ENCODE measurements around the gene TMEM132C.

The TMEM132C gene

DNA sequence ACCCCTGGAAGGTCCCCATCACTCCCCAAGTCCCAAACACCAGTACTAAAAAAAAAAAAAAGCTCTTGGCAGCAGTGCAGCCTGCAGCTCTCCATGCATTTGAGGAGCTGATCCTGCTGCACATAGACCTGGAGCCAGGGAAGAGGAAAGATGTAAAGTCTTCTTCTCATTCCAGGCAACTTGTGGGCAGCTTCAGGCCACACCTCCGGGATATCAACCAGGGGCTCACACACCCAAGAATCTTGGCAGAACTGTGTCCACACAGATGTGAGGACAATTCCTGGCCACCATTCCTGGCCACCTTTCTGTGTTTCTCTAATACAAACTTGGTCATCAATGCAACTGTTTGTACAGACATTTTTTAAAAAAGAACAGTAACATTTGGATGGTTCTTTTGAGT is 72.7 kb downstream of the TMEM132C start:
- no peak for DNase-seq

DNA sequence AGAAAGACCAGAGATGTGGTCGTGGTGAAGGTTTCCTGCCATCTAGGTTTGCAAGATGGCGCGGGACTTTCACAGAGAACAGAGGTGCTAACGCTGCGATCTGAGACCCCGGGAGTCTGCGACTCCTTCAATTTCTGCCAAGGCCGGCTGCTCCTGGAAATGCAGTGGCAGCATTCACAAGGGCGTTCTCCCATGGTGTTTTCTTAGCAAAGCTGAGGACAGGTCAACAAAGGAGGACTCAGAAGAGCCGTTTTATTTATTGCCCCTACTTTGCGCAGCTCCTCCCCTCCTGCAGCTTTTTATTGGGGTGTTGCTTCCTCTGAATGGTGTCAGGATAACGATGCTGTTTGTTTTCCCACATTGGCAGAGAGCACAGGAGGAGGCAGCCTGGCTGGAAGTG is 86.3 kb downstream of the TMEM132C start:
- no peak for DNase-seq

DNA sequence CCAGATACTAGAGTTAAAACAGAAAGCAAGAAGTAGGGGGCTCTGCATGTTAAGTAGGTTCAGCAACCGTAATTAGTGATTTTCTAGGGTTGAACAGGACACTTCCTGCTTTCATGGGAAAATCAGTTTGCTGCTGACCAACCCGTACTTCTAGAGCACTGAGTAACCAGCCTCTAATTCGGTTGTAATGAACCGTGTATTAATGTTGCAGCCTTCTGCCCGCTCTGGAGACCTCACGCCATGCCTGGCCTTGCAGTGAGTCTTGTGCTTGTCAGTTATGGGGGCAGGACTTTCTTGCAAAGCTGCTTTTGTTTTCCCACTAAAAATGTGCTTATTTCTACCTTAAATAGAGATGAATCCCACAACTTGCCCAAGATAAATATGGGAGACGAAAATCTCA is 89.6 kb downstream of the TMEM132C start:
- DNase-seq = no peak

DNA sequence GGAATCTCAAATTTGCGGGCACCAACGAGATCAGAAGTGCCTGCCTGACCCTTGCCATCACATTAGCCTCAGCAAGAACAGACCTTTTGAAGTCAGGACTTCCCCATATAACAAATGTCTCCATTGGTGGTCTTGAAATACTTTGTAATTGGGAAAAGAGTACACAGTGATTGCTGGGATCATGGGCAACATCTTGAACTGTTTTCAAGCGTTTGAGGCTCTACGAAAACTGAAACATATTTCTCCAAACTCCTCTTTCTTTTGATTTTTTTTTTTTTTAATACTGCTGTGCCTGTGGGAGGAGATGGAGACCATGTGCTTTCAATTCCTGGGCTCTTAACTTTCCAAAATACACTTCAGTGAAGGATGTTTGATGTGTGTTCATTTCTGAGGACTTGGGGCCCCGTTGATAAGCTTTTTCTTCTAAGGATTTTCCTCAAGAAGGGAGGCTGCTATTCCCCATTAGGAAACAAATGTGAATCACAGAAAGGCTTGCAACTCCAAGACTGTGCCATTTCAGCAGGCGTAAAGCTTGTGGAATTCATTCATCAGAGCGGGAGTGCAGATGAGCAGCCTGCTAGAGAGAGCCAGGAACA is 94.5 kb downstream of the TMEM132C start:
- DNase-seq = no peak

DNA sequence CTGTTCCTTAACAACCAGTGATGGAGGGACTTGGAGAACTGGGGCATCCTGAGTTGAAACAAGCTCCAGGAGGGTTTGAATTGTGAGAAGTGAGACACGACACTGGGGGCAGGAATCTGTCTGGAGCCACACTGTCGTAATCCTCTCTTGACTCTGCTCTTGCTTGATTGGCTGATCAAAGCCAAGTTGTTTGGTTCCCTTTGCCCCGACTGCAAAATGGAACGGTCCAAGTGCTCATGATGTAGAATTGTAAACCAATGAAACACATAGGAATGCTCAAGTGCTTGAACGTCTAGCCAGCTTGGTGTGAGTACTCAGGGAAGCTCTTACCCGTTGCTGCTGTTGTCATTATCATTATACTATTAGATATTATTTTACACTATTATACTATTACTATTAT is 98.1 kb downstream of the TMEM132C start:
- no peak for DNase-seq

DNA sequence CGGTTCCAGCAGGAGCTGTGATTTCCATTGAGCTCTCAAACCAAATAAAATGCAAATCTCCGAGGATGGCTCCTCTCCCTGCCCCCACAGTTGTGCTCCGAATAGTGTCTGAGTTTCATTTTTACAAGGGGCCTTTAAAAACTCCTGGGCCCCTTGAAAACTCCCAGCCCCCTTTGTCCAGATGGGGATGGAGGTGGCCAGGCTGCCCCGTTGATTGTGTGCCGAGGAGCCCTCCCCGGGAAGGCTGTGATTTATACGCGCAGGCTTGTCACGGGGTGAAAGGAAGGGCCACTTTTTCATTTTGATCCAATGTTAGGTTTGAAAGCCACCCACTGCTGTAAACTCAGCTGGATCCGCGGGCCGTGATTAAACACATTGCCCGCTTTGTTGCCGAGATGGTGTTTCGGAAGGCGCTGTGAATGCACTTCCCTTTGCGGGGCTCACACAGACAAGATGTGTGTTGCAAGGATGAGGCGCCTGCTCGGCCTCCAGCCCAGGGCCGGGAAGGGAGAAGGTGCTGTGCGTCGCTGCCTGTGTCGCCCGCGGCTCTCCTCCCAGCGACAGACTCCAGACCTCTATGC is 98.8 kb downstream of the TMEM132C start:
- no peak for DNase-seq

DNA sequence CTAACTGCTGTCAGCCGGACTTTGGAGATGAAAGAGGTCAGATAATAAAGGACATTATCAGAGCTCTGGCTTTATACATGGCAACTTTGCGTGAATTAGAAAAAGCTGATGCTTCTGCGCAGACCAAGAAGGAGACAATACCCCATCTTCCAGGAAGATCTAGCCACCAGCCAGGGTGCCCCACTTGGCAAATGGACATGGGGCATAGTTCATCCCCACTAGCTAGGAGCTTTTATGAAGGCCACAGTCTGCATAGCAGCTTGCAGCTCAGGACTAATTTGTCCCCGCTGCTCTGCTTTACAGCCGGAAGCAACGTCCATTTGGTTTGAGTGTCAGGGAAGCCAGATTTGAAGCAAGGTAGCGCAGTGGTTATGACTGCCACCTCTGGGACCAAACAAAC is 101.0 kb downstream of the TMEM132C start:
- DNase-seq = no peak

DNA sequence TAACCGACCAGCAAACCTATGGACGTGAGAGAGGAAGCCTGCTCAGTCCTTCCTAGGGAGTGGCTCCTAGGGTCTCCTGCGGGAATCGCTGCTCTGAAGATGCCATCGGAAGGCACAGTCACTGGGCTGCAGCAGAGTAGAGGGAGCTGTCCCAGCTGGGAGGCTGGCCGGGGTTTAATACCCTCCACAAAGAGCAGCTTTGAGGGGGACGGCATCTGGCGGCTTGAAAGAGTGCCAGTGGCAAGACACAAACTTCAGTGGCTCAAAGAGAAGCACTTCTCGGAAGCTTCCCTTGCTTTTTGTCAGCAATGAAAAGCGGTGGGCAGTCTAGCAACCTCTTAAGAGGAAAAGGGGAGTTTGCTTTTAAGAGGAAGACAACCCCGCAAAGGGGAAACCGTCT is 114.6 kb downstream of the TMEM132C start:
- no peak for DNase-seq

DNA sequence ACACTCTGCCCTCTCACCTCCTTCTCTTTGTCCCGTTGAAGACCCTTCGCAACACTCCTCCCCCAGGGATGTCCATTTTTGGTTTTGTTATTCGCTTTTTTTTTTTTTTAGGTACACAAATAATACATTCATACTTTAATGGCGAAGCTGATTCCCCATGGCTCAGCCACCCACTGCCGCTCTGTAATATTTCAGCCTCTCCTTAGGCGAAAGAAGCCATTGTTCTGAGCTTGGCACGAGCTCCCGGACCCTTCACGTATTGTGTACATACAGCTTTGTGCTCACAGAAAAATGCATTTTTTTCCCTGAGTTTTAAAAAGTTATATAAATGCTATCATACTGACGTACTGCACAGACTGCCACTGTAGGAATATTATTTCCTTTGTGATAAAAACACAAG is 115.0 kb downstream of the TMEM132C start:
- no peak for DNase-seq

DNA sequence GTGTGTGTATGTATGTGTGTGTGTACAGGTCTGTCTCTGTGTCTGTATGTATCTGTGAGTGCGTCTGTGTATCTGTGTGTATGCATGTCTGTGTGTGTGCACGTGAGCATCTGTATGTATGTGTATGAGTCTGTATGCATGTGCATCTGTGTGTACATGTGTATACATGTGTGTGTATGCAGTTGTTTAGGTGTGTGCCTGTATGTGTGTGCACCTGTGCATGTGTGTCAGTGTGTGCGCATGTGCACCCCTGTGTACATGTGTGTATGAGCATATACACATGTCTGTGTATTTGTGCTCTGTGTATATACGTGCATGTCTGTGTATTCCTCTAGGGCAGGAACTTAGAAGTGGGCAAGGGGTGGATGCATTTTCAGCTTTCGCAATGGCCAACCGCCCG is 116.0 kb downstream of the TMEM132C start:
- no peak for DNase-seq

DNA sequence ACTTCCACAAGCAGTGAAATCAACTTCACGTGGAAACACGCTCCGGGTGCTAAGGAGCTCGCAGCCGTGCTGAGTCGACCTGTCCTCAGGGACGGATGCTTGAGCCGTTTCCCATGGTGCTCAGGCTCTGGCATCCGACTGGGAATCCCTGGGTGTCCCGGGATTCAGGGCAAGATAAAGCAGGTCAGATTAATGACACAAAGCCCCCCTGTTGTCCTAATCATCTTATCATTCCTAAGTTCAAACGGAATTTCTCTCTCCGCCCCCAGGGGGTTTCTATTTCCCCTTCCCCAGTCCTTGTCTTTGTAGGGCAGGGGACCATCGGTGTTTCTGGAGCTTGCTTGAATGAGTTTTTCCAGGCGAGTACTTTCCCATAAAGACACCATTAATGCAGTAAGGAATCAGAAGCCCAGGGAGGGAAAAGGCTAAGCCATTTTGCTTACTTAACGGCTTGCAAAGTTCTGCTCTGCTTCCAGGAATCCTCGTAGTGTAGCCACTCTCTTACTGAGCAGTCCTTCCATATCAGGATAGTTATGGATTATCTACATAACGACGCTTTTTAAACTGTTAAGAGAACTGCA is 116.5 kb downstream of the TMEM132C start:
- no peak for DNase-seq

DNA sequence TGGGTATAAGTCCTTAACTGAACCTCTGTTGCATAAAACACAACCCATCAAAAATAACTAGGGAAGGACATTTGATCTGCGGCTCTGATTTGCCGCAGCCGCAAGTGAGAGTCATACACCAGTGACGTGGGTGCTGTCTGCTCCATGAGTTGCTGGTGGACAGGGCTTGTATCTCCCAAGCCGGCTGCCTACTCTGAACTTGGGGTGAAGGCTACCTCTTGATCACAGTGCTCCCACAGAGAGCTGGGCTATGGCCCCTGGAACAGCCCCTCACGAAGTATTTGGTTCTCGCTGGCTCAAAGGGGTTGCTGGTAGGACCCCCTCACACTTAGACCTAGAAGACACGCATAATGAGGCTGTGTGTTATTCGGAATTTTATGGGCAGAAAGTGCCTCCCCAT is 118.8 kb downstream of the TMEM132C start:
- no peak for DNase-seq

DNA sequence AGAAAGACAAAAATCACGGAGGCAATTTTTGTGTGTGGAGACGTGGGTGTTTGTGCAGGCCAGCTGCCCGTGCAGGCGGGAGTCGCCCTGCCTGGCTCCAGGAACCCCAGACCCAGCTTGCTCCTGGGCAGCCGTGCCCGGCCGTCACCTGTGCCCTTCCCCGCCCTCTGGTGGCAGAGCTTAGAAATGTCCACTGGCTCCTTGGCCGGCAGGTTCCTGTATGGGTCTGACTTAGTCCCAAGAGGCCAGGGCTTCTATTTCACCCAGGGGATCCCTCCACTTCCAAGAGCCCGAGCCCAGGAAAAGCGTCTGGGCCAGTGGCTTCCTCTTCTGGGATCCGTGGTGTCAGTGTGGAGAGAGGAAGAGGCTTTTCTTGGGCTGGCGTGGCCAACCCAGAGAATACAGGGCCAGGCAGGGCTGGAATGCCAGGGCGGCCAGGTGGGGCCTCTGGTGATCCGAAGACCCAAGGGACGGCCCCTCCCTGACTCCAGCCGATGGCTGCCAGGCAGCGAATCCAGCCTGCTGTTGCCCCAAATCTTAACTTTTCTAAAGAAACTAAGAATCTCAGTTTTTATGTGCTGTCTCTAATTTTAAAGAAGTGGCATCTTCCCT is 120.9 kb downstream of the TMEM132C start:
- no peak for DNase-seq

DNA sequence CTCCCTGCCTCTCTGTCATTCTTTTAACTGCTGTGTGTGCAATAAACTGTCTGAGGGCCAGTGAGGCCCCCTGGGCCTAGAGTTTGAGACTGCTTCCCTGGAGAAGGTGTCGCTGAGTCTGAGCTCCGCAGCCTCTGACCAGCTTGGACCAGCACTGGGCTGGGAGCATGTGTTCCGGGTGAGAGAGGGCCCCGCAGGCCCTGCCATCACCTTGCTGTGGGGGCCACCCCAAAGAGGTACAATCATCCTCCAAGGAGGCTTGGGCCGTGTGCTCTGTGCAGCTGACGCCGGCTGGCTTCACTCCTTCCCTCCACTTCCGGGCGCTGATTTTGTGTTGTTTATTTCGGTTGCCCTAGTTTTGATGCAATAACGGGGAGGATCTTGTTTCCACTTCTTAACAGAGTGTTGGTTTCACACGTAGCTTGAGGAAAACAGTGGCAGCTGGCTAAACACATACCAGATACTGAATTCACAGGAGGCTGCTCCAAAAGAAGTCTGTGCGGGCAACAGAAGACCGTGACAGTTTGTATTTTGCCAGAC is 121.6 kb downstream of the TMEM132C start:
- DNase-seq = no peak

DNA sequence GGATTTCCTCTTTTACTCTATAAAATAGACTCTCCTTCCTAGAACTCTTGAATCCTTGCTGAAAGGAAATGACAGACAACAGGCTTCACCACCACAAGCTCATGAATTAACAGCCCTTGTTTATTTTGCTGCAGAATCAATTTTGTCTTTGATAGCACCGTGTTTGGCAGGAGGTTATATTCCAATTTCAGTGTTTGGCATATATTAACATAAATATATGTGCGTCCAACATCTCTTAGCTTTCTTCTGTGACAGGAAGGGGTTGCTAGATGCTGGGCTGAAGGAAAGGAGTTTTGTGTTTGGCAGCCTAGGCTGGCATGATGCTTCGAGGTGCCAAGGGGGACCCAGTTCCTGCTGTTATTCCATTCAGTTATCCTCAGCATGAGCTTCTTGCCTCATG is 126.4 kb downstream of the TMEM132C start:
- no peak for DNase-seq

DNA sequence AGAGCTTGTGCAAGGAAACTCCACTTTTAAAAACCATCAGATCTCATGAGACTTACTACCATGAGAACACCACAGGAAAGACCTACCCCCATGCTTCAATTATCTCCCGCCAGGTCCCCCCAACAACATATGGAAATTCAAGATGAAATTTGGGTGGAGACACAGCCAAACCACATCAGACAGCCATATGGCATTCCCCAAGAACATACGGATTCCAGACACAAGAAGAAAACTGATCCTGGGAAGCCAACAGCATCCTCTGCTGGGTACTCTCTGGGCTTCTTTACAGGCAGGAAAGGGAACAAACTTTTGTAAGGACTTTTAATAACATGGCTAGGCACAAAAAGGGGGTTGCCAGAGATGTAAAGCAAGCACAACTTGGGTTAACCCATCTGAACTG is 127.2 kb downstream of the TMEM132C start:
- no peak for DNase-seq

DNA sequence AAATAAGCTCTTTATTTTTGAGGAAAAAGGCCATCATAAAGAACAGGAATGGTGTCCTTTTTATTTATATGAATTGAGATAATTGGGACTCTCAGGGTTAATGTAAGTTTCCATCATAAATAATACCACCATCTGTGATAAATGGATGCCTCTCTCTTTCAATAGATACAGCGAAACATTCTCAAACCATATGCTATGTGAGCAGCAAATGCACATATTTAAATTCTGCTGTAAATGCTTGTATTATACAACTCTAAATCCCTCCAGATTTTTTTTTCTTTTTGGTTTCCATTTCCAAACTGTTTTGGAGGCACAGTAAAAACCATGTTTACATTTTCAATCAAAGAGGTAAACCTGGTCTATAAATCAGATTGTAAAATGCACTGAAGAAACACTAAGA is 132.3 kb downstream of the TMEM132C start:
- no peak for DNase-seq

DNA sequence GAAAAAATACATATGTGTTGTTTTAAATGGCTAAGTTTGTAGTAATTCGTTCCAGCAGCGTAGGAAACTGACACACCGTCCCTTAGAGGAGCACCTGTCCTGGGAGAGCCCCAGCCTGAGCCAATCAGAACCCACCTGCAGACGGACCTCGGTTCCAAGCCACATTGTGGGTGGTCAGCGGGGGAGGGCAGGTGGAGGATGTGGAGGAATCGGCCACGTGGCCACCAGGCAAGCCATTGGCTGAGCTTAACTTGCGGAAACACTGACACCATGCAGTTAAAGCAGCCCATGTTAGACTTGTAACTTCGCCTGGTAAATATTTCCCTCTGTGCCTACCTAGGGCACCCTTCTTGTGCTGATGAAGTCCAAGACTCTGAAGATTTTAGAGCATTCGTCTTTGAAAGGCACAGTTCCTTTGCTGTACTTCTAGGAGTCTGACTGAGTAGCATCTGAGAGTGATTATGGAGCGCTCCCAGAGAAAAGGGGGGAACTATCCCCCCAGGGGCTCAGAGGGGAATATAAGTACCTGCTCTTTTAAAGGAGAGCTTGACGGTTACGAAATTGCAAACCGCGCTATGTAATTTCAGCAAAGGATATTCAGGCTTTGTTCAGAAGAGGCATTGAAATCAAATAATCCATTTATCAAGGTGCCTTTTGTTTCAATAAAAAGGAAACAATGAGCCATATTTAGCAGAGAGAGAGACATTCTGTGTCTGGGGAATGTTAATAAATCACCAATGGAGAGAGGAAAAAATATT is 135.7 kb downstream of the TMEM132C start:
- DNase-seq = no peak

DNA sequence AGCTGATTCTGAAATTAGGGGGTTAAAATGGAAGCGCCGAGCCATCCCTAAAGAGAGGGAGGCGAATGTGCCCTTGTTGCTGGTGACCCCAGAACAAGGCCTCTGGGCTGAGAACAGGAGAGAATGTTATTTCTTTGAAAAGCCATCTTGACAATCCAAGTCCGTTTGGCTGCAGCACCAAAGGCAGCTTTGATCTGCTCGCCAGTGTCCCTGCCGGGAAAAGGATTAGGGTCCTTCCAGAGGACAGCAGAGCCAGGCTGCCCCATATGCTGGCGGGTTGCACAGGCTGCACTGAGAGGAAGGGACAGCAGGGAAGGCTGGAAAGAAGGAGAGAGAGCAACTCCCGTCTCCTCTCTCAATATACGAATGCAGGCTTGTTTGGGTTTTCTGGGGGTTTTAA is 141.7 kb downstream of the TMEM132C start:
- DNase-seq = no peak

DNA sequence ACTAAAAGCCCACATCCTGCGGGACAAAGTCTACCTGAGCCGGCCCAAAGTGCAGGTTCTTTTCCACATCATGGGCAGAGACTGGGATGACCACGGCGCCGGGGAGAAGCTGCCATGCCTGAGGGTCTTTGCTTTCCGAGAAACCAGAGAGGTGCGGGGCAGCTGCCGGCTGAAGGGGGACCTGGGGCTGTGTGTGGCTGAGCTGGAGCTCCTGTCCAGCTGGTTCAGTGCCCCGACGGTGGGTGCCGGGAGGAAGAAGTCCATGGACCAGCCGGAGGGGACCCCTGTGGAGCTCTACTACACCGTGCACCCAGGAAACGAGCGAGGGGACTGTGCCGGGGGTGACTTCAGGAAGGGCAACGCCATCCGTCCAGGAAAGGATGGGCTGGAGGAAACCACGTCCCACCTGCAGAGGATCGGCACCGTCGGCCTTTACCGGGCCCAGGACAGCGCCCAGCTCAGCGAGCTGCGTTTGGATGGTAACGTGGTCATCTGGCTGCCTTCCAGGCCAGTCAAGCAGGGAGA is 148.1 kb downstream of the TMEM132C start:
- DNase-seq = no peak

DNA sequence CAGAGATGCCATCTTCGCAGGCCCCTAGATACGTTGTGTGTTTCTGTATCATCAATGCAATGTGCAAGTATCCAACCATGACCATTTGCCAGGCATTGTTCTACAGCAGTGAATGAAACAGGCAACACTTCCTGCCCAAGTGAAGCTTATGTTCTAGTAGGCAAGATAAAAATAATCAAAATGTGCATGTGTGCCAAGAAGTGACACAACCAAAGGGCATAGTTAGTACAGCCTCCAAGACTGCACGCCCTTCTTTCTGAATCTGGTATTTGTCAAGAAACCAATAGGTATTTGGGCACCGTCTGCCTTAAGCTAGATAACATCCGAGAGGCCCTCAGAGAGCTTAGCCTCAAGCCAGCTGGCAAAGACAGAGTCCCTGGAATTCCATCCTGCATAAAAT is 152.0 kb downstream of the TMEM132C start:
- DNase-seq = no peak

DNA sequence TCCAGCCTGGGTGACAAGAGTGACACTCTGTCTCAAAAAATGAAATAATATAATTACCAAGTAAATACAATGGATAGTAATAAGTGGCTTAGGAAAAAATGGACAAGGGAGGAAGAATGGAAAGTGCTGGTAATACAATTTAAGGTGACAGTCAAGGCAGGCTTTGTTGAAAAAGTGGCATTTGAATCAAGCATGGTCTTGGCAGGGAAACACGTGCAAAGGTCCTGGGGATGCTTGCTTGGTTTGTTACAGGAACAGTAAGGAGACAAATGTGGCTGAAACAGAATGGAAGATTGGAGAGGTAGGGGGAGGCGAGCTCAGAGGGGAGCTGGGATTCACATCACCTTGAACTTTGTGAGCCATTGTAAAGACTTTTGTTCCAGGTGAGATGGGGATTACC is 153.2 kb downstream of the TMEM132C start:
- DNase-seq = no peak

DNA sequence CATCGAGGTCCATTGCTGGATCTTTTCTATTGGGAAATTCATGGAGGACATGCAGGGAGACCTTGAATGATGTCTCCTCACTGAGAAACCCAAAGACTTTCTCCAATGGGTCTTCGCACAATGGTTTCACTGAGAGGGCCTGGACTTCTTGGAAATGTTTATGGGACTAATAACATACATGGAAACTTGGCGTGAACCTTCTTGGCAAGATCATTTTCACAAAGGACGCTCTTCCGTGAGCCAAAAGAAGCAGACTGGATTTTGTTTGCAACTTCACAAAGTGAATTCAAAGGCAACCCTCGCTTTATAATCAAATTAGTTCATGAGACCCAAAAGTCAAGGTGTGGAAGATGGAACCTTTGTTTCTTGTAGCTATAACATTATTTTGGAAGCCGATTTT is 154.4 kb downstream of the TMEM132C start:
- no peak for DNase-seq
